Activated CD4-positive, CD25-positive, alpha-beta regulatory T cell treated with anti-CD3 and anti-CD28 coated beads, Interleukin-2, amount 50 U/mL, for 24 hours (primary cell): ENCODE data around the gene WSCD1.

Source experiments
- ATAC-seq, 2 donors: fragments of 150-1000 bp; cut with Tn5 transposase; one replicate each; pipeline ENCODE4 v1.10.0; 2021; ENCODE audit warnings: mild to moderate bottlenecking in 1 of 2, moderate library complexity in 1 of 2

The WSCD1 gene

GRCh38 chr17:6086603-6087400 lies 16.6 kb downstream of the WSCD1 start:
- ATAC-seq = no peak

DNA sequence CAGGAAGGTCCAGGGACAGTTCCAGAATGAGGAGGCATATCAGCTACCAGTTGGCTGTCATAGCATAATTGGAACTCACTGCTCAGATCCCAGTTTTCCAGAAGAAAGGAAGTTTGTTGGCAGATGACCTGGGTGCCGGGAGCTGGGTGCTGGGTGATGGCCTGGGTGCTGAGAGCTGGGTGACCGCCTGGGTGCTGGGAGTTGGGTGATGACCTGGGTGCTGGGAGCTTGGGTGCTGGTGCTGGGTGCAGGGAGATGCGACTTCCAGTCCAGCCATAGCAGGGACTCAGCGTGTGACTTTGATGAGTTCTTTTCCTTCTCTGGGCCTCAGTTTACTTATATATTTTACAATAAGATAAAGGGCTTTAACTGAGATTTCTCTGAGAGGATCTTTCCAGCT lies 18.0 kb downstream of the WSCD1 start:
- ATAC-seq = no peak

DNA sequence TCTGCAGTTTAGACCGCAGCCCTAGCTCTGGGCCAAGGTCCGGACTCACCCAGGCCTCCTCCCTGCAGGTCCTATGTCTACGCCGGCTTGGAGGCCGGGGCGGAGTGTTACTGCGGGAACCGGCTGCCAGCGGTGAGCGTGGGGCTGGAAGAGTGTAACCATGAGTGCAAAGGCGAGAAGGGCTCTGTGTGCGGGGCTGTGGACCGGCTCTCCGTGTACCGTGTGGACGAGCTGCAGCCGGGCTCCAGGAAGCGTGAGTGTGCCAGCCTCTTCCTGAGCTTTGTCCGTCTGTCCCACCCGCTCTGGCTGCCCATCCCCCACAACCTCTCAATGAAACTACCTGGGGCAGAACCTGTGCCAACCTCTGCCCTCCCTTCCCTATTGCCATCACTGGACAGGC lies 20.1 kb downstream of the WSCD1 start:
- no peak for ATAC-seq

DNA sequence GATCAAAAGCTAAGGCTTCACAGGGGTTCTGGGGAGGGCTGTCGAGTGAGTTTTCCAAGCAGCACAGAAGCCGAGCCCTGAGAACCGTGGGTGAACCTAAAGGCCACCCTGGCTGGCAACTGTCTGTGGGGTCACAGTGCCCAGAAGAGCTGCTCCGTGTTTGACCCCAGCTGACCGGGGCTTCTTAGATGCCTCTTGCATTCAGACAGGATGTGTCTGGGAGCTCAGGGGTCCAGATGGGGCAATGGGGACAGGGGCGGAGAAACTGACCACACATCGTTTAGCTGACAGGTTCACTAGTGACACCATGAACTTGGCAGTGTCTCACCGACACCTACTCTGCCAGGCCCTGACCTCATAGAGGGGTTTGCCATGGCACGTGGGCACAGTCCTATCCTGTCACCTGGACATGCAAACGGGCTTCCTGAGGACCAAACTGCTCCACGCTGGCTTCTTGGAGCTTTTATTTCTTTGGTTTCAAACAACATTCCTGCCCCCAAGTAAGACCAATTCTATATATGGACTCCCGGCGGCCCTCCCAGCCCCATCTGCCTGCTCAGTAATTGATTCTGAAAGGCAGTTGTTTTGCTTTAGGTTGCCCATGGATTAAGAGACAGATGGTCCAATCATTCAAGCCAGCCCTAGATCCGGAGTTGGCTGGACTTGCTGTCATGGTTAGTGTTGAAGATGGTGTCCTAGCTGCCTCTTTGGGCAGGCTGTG lies 22.2 kb downstream of the WSCD1 start:
- no peak for ATAC-seq

DNA sequence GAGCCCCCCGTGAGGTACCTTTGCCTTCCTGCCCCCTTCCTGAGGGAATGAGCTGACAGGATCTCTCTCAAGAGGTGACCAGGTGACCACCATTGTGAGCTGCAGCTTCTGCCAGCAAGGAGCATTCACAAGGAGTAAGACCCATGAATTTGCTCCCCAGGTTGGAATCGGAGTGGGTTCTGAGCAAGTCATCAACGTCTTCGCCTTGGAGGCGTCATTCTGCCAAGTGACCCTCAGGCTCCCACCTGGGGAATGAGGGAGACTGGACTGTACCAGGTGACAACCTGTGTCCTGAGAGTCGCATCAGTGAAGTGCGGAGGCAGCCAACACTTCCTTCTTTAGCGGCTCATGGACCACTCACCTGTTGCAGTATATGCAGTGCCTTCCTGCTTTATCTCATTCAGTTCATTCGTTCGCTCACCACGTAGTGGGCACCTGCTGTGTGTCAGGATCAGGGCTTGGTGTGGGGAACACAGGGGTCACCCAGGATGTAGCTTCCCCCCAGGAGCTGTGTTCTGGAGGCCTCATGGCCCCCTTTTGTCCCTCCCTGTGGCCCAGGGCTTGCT lies 22.8 kb downstream of the WSCD1 start:
- ATAC-seq = no peak

DNA sequence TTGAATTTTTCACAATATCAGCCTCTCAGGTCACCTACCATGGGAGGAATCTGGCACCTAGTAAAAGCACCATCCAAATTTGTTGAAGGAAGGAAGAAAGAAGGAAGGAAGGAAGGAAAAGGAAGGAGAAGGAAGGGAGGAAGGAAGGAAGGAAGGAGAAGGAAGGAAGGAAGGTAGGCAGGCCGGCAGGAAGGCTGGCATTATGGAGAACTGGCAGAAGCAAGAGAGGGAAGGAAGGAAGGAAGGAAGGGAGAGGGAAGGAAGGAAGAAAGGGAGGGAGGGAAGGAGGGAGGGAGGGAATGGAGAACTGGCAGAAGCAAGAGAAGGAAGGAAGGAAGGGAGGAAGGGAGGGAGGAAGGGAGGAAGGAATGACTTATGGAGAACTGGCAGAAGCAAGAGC lies 24.3 kb downstream of the WSCD1 start:
- no peak for ATAC-seq

DNA sequence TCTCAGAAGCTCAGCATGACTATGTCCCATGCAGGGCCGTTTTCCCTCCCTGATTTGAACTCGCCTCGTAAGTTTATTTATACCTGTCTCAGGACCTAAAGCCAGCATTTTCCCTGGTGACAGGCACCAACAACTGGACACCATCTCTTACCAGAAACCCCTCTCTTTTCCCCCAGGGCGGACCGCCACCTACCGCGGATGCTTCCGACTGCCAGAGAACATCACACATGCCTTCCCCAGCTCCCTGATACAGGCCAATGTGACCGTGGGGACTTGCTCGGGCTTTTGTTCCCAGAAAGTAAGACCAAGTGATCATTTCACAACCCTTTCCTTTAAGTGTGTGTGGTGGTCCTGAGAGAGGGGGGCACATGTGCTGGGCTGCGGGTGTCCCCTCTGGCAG lies 24.7 kb downstream of the WSCD1 start:
- ATAC-seq = no peak

DNA sequence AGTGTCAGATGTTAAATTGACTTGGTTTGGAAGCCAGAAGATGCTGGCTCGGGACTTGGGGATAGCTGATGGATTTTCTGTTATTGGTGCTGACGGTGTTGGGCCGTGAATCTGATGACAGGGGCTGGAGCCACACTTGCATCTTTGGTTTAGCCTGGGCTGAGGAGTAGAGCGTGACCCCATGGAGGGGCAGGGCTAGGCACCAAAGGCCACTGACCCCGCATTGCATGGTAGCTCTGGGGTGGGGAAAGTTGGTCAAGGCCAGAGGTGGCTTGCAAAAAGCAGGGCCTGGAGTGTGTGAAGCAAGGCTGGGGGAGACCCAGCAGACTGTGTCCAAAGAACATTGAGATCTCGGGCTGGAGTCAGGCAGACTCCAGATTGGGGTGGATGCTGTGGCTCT lies 25.3 kb downstream of the WSCD1 start:
- ATAC-seq = no peak

GRCh38 chr17:6096201-6097004 lies 26.2 kb downstream of the WSCD1 start:
- no peak for ATAC-seq

DNA sequence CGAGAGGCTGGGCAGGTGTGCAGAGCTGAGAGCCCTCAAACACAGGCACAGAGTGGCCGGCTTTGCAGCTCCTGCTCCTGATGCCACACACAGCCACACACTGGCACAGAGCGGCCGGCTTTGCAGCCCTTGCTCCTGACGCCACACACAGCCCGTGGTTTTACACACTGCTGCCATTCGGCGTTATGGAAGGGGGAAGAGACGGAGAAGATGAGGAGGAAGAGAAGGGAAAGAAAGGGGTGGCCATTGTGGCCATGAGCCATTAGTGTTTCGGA lies 26.8 kb downstream of the WSCD1 start:
- no peak for ATAC-seq

GRCh38 chr17:6098050-6098822 lies 28.1 kb downstream of the WSCD1 start:
- ATAC-seq = no peak

- ATAC-seq = no peak
Observed at GRCh38 chr17:6098823-6099180, 28.6 kb downstream of the WSCD1 start.

DNA sequence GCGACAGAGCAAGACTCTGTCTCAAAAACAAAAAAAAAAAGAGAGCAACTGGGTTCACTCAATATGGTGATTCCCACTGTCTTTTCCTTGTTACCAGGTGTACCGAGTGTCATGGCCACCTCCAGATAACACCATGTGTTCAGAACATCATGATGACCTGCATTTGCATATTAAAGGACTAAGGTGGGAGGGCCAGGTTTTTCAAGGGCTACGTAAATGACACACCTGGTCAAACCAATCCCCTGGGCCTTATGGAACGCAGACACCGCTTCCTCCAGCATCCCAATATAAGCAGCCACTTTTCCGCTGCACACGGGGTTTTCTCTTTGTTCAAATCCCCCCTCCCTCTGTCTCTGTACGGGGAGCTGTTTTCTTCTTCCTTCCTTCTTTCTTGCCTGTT lies 29.3 kb downstream of the WSCD1 start:
- no peak for ATAC-seq

- ATAC-seq = no peak
Observed at GRCh38 chr17:6100146-6100545, 30.0 kb downstream of the WSCD1 start.

DNA sequence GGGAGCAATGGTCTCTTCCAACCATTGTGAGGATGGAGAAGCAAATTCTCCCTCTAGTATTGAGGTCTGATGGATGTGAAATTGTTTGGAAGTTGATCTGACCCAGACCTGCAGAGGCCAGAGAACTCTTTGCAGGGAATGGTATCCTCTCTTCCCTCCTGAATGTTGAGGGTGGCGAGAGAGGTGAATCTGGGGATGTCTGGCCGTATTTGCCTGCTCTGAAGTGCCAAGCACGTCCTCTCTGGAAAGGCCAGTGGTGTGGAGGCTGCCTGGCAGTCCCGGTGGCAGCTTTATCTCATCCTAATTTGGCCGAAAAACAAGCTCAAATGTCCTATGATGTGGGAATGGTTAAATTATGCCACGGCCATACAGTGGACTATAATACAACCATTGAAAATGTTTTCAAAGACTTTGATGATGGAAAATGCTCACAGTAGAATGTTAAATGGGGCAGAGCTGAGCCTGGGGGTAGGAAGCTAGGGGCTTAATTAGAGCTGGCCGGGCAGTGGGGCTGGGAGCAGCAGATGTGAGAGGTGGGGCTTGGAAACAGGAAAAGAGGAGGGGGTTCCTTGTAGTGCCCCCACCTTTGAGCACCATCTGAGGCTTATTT lies 30.8 kb downstream of the WSCD1 start:
- ATAC-seq = no peak

- no peak for ATAC-seq
Observed at GRCh38 chr17:6101706-6102105, 31.5 kb downstream of the WSCD1 start.

- ATAC-seq = no peak
Observed at GRCh38 chr17:6102615-6103014, 32.4 kb downstream of the WSCD1 start.

DNA sequence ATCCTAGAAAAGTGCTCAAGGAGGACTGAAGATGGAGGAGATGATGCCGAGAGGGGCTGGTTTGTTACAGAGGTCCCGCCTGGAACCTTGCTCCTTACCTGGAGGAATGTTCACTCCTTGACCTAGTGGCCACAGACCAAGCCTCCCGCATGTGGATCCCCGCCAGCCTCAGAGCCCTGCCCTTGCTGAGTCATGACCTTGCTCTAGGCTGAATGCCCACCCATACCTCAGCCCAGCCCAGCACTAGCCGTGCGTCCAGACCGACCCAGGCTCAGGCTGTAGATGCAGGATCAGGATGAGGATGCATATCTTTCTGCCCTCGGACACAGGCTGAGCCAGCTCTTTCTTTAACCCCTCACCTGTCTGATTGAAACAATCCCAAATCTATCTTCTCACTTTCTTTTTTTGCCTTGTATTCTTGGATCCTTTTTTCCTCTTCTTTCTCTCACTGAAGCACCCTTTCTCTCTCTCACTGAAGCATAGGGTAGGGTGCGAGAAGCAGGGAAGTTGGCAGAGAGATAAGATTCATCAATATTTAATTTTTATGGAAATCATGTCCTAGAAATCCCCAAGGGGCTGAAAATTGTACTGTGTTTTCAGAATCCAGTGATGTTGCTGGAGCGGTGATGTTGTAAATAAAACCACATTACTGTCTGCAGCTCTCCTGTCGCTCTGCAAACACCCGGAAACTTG lies 34.9 kb downstream of the WSCD1 start:
- no peak for ATAC-seq

GRCh38 chr17:6105649-6106007 lies 35.4 kb downstream of the WSCD1 start:
- no peak for ATAC-seq

- no peak for ATAC-seq
Observed at GRCh38 chr17:6106212-6106611, 36.0 kb downstream of the WSCD1 start.

GRCh38 chr17:6107791-6108190 lies 37.6 kb downstream of the WSCD1 start:
- ATAC-seq = no peak

- no peak for ATAC-seq
Observed at GRCh38 chr17:6108382-6108781, 38.2 kb downstream of the WSCD1 start.
